ENCODE data around the gene AKAP13. TPM values are rescaled to one million over a fixed set of nuclear protein-coding genes. Genes with fewer than 3 reads are reported as not detected.

AKAP13 gene
- total RNA-seq, 1 donor from 2014 or later = 73.8 TPM

DNA sequence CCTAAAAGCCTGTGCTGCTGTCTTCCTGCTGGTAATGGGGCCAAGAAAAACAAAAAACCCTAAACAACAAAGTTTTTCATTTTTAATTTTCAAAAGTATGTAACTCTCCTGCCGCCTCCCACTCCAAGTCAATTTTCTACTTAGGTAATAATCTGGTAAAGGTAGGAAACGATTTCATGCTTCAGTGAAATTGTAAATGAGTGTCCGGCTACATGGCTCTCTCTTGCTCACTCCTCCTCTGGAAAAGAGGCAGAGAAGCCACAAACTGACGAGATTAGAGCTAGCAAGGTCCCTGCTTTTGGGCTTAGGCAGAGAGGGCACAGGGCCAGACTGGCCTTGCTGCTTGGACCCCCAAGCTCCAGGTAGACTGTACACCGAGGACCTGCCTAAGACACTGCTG lies 390.9 kb downstream of the AKAP13 start:
- H4K20me1 ChIP-seq (ENCODE audit: low read depth) = peaks cover 64% of the 10 kb centered on the region
- TF ChIP-seq EZH2 (IDR thresholded peaks at IDR 0.05) (no peak), EZH2phosphoT487 (IDR thresholded peaks at IDR 0.05) (no peak)
- TF ChIP-seq, protein P1, sequence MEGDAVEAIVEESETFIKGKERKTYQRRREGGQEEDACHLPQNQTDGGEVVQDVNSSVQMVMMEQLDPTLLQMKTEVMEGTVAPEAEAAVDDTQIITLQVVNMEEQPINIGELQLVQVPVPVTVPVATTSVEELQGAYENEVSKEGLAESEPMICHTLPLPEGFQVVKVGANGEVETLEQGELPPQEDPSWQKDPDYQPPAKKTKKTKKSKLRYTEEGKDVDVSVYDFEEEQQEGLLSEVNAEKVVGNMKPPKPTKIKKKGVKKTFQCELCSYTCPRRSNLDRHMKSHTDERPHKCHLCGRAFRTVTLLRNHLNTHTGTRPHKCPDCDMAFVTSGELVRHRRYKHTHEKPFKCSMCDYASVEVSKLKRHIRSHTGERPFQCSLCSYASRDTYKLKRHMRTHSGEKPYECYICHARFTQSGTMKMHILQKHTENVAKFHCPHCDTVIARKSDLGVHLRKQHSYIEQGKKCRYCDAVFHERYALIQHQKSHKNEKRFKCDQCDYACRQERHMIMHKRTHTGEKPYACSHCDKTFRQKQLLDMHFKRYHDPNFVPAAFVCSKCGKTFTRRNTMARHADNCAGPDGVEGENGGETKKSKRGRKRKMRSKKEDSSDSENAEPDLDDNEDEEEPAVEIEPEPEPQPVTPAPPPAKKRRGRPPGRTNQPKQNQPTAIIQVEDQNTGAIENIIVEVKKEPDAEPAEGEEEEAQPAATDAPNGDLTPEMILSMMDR (IDR thresholded peaks at IDR 0.05) = no peak
- H3K36me3 Mint-ChIP-seq = peaks cover 39% of the 10 kb centered on the region
- no peak overlapping the region for H3K27ac ChIP-seq
- H3K9ac ChIP-seq = no peak overlapping the region
- no peak overlapping the region for H2AFZ ChIP-seq (replicated peaks)
- no peak overlapping the region for H3K27ac Mint-ChIP-seq
- peaks cover 43% of the 10 kb centered on the region for H3K4me1 Mint-ChIP-seq
- DNase-seq (ENCODE audit: low spot score) = no peak
- H3F3A ChIP-seq (ENCODE audit: low read depth) = peaks cover 8% of the 10 kb centered on the region
- no peak overlapping the region for H3K4me2 ChIP-seq
- H3K27me3 Mint-ChIP-seq (ENCODE audit: insufficient read depth, low read depth) = peaks cover 3% of the 10 kb centered on the region
- H3K9me3 Mint-ChIP-seq = peaks cover 12% of the 10 kb centered on the region
- no peaks in the 10 kb centered on the region for H3K36me3 ChIP-seq
- no peak overlapping the region for H3K4me3 Mint-ChIP-seq
- H3K79me2 ChIP-seq (ENCODE audit: low read depth) = peaks cover 97% of the 10 kb centered on the region
- no peaks in the 10 kb centered on the region for H3K27me3 ChIP-seq
- peaks cover 10% of the 10 kb centered on the region for H3K4me1 ChIP-seq
- H3K4me3 ChIP-seq = no peak overlapping the region
- no peaks in the 10 kb centered on the region for H3K9me3 ChIP-seq (ENCODE audit: low read depth)

DNA sequence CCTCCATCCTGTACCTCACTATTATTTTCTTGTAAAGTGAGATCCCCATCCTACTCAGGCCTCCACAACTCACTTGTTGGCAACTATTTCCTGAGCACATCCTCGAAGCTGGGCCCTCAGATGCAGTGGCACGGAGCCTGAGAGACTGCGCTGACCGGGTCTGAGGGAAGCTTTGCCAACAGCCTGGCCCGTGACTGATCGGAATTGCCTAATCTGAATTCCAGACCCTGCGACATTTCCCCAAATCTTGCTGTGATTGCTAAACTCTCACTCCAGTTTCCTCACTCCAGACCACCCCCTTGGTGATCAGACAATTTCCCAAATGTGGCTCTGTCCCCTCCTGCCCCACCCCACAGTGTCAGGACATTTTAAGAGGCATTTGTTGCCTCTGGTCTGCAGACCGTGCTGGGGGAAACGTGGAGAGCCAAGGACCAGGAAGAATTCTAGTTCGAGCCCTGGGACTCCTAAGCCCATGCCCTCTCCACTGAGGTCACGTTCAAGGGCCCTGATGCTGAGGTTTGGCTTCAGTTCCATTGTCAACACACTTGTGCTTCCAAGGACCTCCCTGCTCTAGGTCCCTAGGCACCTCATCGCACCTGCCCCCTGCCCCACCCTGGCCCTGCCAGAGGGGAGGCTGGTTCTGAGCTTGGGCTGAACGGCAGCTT lies 391.5 kb downstream of the AKAP13 start:
- Histone ChIP-seq H3F3A (ENCODE audit: low read depth) (peaks cover 1% of the 10 kb centered on the region), H3K36me3 (no peaks in the 10 kb centered on the region), H3K9me3 (ENCODE audit: low read depth) (no peaks in the 10 kb centered on the region), H3K79me2 (ENCODE audit: low read depth) (peaks cover 97% of the 10 kb centered on the region), H3K4me2 (no peak overlapping the region), H3K4me3 (no peak overlapping the region), H3K27me3 (no peaks in the 10 kb centered on the region), H4K20me1 (ENCODE audit: low read depth) (peaks cover 59% of the 10 kb centered on the region), H3K27ac (no peak overlapping the region), H3K9ac (no peak overlapping the region), H3K4me1 (peaks cover 4% of the 10 kb centered on the region), H2AFZ (replicated peaks) (no peak overlapping the region)
- Mint-ChIP-seq H3K4me3 (no peak overlapping the region), H3K27me3 (ENCODE audit: insufficient read depth, low read depth) (peaks cover 4% of the 10 kb centered on the region), H3K36me3 (peaks cover 39% of the 10 kb centered on the region), H3K27ac (peak overlapping the region; percentile 37), H3K9me3 (peaks cover 12% of the 10 kb centered on the region), H3K4me1 (peaks cover 37% of the 10 kb centered on the region)
- TF ChIP-seq EZH2phosphoT487 (IDR thresholded peaks at IDR 0.05) = no peak
- TF ChIP-seq EZH2 (IDR thresholded peaks at IDR 0.05) = no peak
- TF ChIP-seq, protein P1 (IDR thresholded peaks at IDR 0.05) = no peak
- DNase-seq (ENCODE audit: low spot score) = no peak

DNA sequence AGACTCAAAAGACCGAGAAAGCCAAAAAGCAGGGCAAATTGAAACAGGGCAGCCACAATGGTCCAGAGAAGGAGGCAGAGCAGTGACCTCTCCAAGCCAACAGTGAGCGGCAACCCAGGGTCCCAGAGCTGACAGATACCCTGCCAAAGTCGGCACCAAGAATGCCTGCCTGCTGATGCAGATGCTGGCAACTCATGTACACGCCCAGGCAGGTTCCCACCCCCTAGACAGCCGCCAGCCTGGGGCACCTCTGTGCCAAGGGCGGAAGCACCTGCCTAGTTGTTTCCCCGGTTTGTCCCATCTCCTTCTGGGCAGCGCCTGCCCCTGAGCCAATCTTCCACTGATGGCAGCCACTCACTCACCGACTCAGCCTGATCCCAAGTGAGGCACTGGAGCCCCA lies 392.3 kb downstream of the AKAP13 start:
- H3K4me2 ChIP-seq = no peak overlapping the region
- TF ChIP-seq, protein P1 (IDR thresholded peaks at IDR 0.05) = no peak
- TF ChIP-seq EZH2phosphoT487 (IDR thresholded peaks at IDR 0.05) (no peak), EZH2 (IDR thresholded peaks at IDR 0.05) (no peak)
- Mint-ChIP-seq H3K27ac (peak overlapping the region; percentile 37), H3K4me3 (peak overlapping the region; percentile 25), H3K9me3 (peaks cover 18% of the 10 kb centered on the region), H3K4me1 (peaks cover 37% of the 10 kb centered on the region), H3K36me3 (peaks cover 43% of the 10 kb centered on the region), H3K27me3 (ENCODE audit: insufficient read depth, low read depth) (peaks cover 6% of the 10 kb centered on the region)
- H3K27me3 ChIP-seq = no peaks in the 10 kb centered on the region
- no peak for DNase-seq (ENCODE audit: low spot score)
- no peak overlapping the region for H2AFZ ChIP-seq (replicated peaks)
- H3K9ac ChIP-seq = no peak overlapping the region
- H3K79me2 ChIP-seq (ENCODE audit: low read depth) = peaks cover 97% of the 10 kb centered on the region
- no peaks in the 10 kb centered on the region for H3K9me3 ChIP-seq (ENCODE audit: low read depth)
- peaks cover 61% of the 10 kb centered on the region for H4K20me1 ChIP-seq (ENCODE audit: low read depth)
- no peaks in the 10 kb centered on the region for H3F3A ChIP-seq (ENCODE audit: low read depth)
- no peak overlapping the region for H3K4me3 ChIP-seq
- H3K36me3 ChIP-seq = no peaks in the 10 kb centered on the region
- H3K4me1 ChIP-seq = peaks cover 3% of the 10 kb centered on the region
- no peak overlapping the region for H3K27ac ChIP-seq

All from neural progenitor cell (in vitro differentiated cells).